ENCODE measurements around the gene TTC8.

Gene TTC8

DNA sequence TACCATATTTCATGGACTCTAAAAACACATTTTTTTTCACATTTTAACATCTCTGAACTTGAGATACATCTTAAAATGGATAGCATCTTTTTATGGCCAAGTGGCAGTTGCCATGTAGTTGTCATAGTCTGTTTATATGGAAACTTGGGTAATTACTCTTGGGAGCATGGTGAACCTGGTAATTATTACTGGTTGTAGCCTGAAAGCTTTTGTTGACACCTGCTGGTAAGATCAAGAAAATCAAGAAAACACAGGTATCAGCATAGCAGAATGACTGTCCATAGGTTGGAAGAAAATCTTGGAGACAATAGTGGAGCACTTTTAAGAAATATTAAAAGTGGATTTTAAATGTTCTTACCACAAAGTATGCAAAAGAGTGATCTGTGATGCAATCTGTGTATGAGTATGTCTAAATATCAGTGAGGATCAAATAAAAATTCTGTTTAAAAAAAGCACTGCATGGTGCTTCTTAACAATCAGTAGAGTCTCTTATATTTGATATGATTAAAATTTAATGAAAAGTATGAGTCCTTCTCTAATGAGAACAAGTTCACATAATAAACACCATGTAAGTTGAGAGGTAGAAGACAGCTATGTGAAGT is 44.2 kb downstream of the TTC8 start:
- ATAC-seq (no peak), DNase-seq (no peak)
- Mint-ChIP-seq H3K27me3 (no peaks in the 10 kb centered on the region), H3K4me1 (no peaks in the 10 kb centered on the region), H3K36me3 (ENCODE audit: low read depth) (no peaks in the 10 kb centered on the region), H3K9me3 (no peaks in the 10 kb centered on the region), H3K4me3 (no peak overlapping the region), H3K27ac (no peak overlapping the region)

DNA sequence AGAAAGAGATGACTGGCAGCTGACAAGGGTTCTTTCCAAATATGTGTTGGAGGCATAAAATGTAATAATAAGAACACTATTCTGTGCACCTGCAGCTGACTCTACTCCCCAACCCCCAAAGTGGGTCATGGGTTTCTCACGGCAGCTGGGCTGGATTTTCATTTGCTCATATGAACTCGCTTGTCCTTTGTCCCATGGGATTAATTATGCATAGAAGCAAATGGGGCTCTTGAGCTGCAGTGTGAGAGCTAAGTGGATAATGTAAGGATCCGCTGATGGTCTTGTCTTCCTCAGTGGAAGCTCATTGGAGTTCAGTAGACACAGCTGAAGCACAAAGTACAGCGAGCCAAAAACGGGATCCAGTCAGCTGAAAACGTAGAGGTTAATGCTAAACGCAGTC is 46.3 kb downstream of the TTC8 start:
- H3K27me3 Mint-ChIP-seq, result no peaks in the 10 kb centered on the region
- no peaks in the 10 kb centered on the region for H3K9me3 Mint-ChIP-seq
- ATAC-seq (no peak), DNase-seq (no peak)
- no peak overlapping the region for H3K27ac Mint-ChIP-seq
- no peak overlapping the region for H3K4me3 Mint-ChIP-seq
- H3K4me1 Mint-ChIP-seq, result no peaks in the 10 kb centered on the region
- H3K36me3 Mint-ChIP-seq (ENCODE audit: low read depth), result no peaks in the 10 kb centered on the region

- Mint-ChIP-seq H3K9me3 (no peaks in the 10 kb centered on the region), H3K27me3 (no peaks in the 10 kb centered on the region)
Measured at GRCh38 chr14:88871429-88871828, 47.0 kb downstream of the TTC8 start.

GRCh38 chr14:88872976-88873375 is 48.5 kb downstream of the TTC8 start:
- H3K27me3 Mint-ChIP-seq, result no peaks in the 10 kb centered on the region

More at GRCh38 chr14:88871429-88871828, 47.0 kb downstream of the TTC8 start:
- H3K27ac Mint-ChIP-seq, result no peak overlapping the region
- no peaks in the 10 kb centered on the region for H3K36me3 Mint-ChIP-seq (ENCODE audit: low read depth)
- H3K4me1 Mint-ChIP-seq, result no peaks in the 10 kb centered on the region
- DNase-seq, result no peak
- H3K4me3 Mint-ChIP-seq, result no peak overlapping the region
- no peak for ATAC-seq

GRCh38 chr14:88877192-88877591 is 52.7 kb downstream of the TTC8 start:
- Mint-ChIP-seq H3K36me3 (ENCODE audit: low read depth) (peaks cover 13% of the 10 kb centered on the region), H3K4me1 (no peaks in the 10 kb centered on the region), H3K27me3 (no peaks in the 10 kb centered on the region), H3K27ac (no peak overlapping the region), H3K4me3 (no peak overlapping the region), H3K9me3 (peaks cover 17% of the 10 kb centered on the region)
- ATAC-seq (no peak), DNase-seq (no peak)

More at GRCh38 chr14:88872976-88873375, 48.5 kb downstream of the TTC8 start:
- Mint-ChIP-seq H3K4me1 (no peaks in the 10 kb centered on the region), H3K4me3 (no peak overlapping the region), H3K36me3 (ENCODE audit: low read depth) (no peaks in the 10 kb centered on the region), H3K27ac (no peak overlapping the region), H3K9me3 (no peaks in the 10 kb centered on the region)
- no peak for ATAC-seq
- no peak for DNase-seq

DNA sequence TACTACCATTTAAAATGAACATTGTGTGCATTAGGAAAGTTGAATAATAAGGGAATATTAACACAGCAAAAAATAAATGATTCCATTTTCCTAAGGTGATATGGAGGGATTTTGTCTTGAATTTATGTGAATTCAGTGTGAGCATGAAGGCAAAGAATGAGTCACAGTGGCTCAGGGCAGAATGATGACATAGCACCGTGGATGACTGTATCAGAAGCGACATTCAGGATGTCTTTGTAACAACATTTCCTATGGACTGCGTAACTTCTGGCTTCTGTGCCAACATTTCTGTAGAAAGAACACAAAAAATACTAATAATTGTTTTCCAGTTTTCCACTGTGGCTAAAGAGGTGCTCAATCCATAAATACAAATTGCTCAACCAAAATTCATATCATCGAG is 54.6 kb downstream of the TTC8 start:
- DNase-seq, result no peak
- H3K27ac Mint-ChIP-seq, result no peak overlapping the region
- no peak for ATAC-seq
- peaks cover 32% of the 10 kb centered on the region for H3K9me3 Mint-ChIP-seq
- no peaks in the 10 kb centered on the region for H3K4me1 Mint-ChIP-seq
- peaks cover 23% of the 10 kb centered on the region for H3K36me3 Mint-ChIP-seq (ENCODE audit: low read depth)
- H3K27me3 Mint-ChIP-seq, result peaks cover 3% of the 10 kb centered on the region
- no peak overlapping the region for H3K4me3 Mint-ChIP-seq

DNA sequence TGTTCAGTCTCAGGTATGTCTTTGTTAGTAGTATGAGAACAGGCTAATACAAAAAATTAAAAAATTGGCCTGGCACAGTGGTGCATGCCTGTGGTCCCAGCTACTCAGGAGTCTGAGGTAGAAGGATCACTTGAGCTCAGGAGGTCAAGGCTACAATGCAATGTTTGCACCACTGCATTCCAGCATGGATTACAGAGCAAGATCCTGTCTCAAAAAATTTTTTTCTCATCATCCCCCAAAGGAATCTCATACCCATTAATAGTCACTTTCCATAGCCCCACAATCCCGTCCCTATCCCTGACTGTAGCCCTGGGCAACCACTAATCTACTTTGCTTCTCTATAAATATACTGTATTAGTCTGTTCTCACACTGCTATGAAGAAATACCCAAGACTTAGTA is 57.8 kb downstream of the TTC8 start:
- H3K9me3 Mint-ChIP-seq, result peaks cover 42% of the 10 kb centered on the region
- H3K4me1 Mint-ChIP-seq, result no peaks in the 10 kb centered on the region
- no peak for ATAC-seq
- H3K4me3 Mint-ChIP-seq, result no peak overlapping the region
- H3K36me3 Mint-ChIP-seq (ENCODE audit: low read depth), result peaks cover 26% of the 10 kb centered on the region
- no peak for DNase-seq
- no peak overlapping the region for H3K27ac Mint-ChIP-seq
- peaks cover 21% of the 10 kb centered on the region for H3K27me3 Mint-ChIP-seq

GRCh38 chr14:88895116-88895515 is 70.7 kb downstream of the TTC8 start:
- H3K4me1 Mint-ChIP-seq, result no peaks in the 10 kb centered on the region
- no peak overlapping the region for H3K4me3 Mint-ChIP-seq
- no peak overlapping the region for H3K27ac Mint-ChIP-seq
- ATAC-seq (no peak), DNase-seq (no peak)
- no peaks in the 10 kb centered on the region for H3K36me3 Mint-ChIP-seq (ENCODE audit: low read depth)
- peaks cover 8% of the 10 kb centered on the region for H3K27me3 Mint-ChIP-seq
- no peaks in the 10 kb centered on the region for H3K9me3 Mint-ChIP-seq

DNA sequence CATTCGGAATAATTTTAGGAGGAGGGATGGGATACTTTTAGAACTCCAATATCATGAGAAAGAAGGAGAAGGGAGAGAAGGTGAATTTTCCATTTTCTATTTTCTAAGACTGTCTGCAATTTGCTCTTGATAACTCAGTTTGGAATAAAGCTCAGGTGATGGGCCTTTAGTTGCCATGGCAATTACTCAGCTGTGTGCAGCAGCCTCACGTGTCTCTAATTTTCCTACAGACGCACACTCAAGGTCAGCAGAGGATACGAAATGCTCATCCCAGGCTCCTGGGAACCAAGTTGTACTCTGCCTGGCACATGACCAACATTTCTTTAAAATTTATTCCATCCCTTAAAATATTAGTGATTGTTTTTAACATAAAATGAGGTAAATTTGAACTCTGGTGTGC is 76.7 kb downstream of the TTC8 start:
- DNase-seq (no peak), ATAC-seq (no peak)
- Mint-ChIP-seq H3K4me3 (no peak overlapping the region), H3K4me1 (no peaks in the 10 kb centered on the region), H3K36me3 (ENCODE audit: low read depth) (no peaks in the 10 kb centered on the region), H3K27ac (no peak overlapping the region), H3K27me3 (peaks cover 5% of the 10 kb centered on the region), H3K9me3 (peaks cover under 1% of the 10 kb centered on the region)

GRCh38 chr14:88901991-88902390 is 77.5 kb downstream of the TTC8 start:
- DNase-seq, result no peak
- H3K27me3 Mint-ChIP-seq, result peaks cover 5% of the 10 kb centered on the region
- no peak overlapping the region for H3K4me3 Mint-ChIP-seq
- no peak for ATAC-seq
- H3K27ac Mint-ChIP-seq, result no peak overlapping the region
- peaks cover 7% of the 10 kb centered on the region for H3K9me3 Mint-ChIP-seq
- no peaks in the 10 kb centered on the region for H3K36me3 Mint-ChIP-seq (ENCODE audit: low read depth)
- no peaks in the 10 kb centered on the region for H3K4me1 Mint-ChIP-seq

GRCh38 chr14:88902850-88903249 is 78.4 kb downstream of the TTC8 start:
- DNase-seq (no peak), ATAC-seq (no peak)
- Mint-ChIP-seq H3K4me3 (no peak overlapping the region), H3K36me3 (ENCODE audit: low read depth) (no peaks in the 10 kb centered on the region), H3K27ac (no peak overlapping the region), H3K9me3 (peaks cover 7% of the 10 kb centered on the region), H3K27me3 (peaks cover 5% of the 10 kb centered on the region), H3K4me1 (no peaks in the 10 kb centered on the region)

DNA sequence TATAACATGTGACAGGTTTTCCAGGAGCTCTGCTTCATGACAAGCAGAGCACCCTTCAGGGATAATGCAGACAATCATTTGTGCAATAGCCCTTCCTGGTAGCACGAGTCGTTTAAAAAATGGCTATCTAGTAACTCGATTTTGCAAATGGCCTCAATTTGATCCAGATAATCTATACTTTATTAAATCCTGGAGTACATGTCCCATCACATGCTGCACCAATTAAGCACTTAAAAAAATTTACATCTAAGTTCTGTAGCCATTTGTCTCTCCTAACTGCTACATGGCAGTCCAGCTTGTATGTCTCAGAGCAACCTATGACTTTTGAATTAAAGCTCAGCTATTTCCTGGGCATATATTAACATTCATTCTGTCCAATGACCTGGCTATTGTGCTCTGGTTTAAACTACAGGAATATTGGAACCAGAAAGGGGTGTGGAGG is 79.8 kb downstream of the TTC8 start:
- peaks cover 5% of the 10 kb centered on the region for H3K27me3 Mint-ChIP-seq
- no peaks in the 10 kb centered on the region for H3K36me3 Mint-ChIP-seq (ENCODE audit: low read depth)
- H3K4me1 Mint-ChIP-seq, result no peaks in the 10 kb centered on the region
- DNase-seq (no peak), ATAC-seq (no peak)
- H3K9me3 Mint-ChIP-seq, result peaks cover 7% of the 10 kb centered on the region
- no peak overlapping the region for H3K4me3 Mint-ChIP-seq
- no peak overlapping the region for H3K27ac Mint-ChIP-seq

DNA sequence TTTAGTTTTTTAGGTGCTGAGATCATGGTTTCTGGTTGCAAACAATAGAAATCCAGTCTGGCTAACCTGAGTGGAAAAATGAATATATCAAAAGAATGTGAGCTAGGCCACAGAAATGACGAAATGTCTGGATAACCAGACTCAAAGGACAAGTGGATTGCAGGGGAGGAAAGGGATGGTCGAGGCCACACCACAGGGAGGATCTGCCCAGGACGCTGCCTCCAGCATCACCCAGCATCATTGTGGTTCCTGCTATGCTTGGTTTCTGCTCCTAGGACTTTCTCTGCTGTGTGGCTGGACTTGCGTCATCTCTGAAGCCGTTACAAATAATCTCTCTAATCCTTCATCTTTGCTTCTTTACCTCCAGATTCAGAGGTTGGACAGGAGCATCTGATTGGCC is 80.4 kb downstream of the TTC8 start:
- Mint-ChIP-seq H3K27ac (no peak overlapping the region), H3K9me3 (peaks cover 7% of the 10 kb centered on the region), H3K4me1 (no peaks in the 10 kb centered on the region), H3K27me3 (peaks cover 5% of the 10 kb centered on the region), H3K4me3 (no peak overlapping the region), H3K36me3 (ENCODE audit: low read depth) (no peaks in the 10 kb centered on the region)
- ATAC-seq (no peak), DNase-seq (no peak)

GRCh38 chr14:88908216-88908615 is 83.8 kb downstream of the TTC8 start:
- H3K36me3 Mint-ChIP-seq (ENCODE audit: low read depth), result no peaks in the 10 kb centered on the region
- no peak for ATAC-seq
- H3K4me1 Mint-ChIP-seq, result no peaks in the 10 kb centered on the region
- H3K27ac Mint-ChIP-seq, result no peak overlapping the region
- DNase-seq, result no peak
- H3K4me3 Mint-ChIP-seq, result no peak overlapping the region
- peaks cover 7% of the 10 kb centered on the region for H3K9me3 Mint-ChIP-seq
- H3K27me3 Mint-ChIP-seq, result no peaks in the 10 kb centered on the region

GRCh38 chr14:88910386-88910785 is 85.9 kb downstream of the TTC8 start:
- ATAC-seq (no peak), DNase-seq (no peak)
- Mint-ChIP-seq H3K27ac (no peak overlapping the region), H3K4me1 (no peaks in the 10 kb centered on the region), H3K27me3 (peaks cover 3% of the 10 kb centered on the region), H3K9me3 (peaks cover 7% of the 10 kb centered on the region), H3K4me3 (no peak overlapping the region), H3K36me3 (ENCODE audit: low read depth) (no peaks in the 10 kb centered on the region)

GRCh38 chr14:88911809-88912208 is 87.4 kb downstream of the TTC8 start:
- DNase-seq (no peak), ATAC-seq (no peak)
- Mint-ChIP-seq H3K27ac (no peak overlapping the region), H3K9me3 (no peaks in the 10 kb centered on the region), H3K4me1 (no peaks in the 10 kb centered on the region), H3K4me3 (no peak overlapping the region), H3K27me3 (peaks cover 3% of the 10 kb centered on the region), H3K36me3 (ENCODE audit: low read depth) (no peaks in the 10 kb centered on the region)

All from activated naive CD8-positive, alpha-beta T cell treated with anti-CD3 and anti-CD28 coated beads, Interleukin-2, amount 50 U/mL, for 24 hours (primary cell).